ENCODE measurements around the gene PPFIBP1.
"Not testable (repeated sequence)": the region's sequence is repeated elsewhere in the genome, so short reads cannot be mapped to it uniquely, and the experiment has no call there.

Gene PPFIBP1

GRCh38 chr12:27566626-27567025 is 42.6 kb downstream of the PPFIBP1 start:
- no peak for DNase-seq (ENCODE audit: low spot score)

- peak; percentile 54 for DNase-seq (ENCODE audit: low spot score)
These were observed 47.5 kb downstream of the PPFIBP1 start for GRCh38 chr12:27571463-27571862.

- DNase-seq (ENCODE audit: low spot score) = no peak
These were observed 48.7 kb downstream of the PPFIBP1 start for GRCh38 chr12:27572486-27573255.

GRCh38 chr12:27573972-27574371 is 50.0 kb downstream of the PPFIBP1 start:
- peak; percentile 61 for DNase-seq (ENCODE audit: low spot score)

GRCh38 chr12:27575090-27575761 is 51.2 kb downstream of the PPFIBP1 start:
- DNase-seq (ENCODE audit: low spot score) = no peak

- no peak for DNase-seq (ENCODE audit: low spot score)
These were observed 51.7 kb downstream of the PPFIBP1 start for GRCh38 chr12:27575762-27576118.

GRCh38 chr12:27576667-27577347 is 52.8 kb downstream of the PPFIBP1 start:
- no peak for DNase-seq (ENCODE audit: low spot score)

- no peak for DNase-seq (ENCODE audit: low spot score)
These were observed 53.7 kb downstream of the PPFIBP1 start for GRCh38 chr12:27577688-27578087.

- no peak for DNase-seq (ENCODE audit: low spot score)
These were observed 54.8 kb downstream of the PPFIBP1 start for GRCh38 chr12:27578689-27579372.

- DNase-seq (ENCODE audit: low spot score) = no peak
These were observed 56.7 kb downstream of the PPFIBP1 start for GRCh38 chr12:27580561-27581330.

GRCh38 chr12:27581331-27581671 is 57.3 kb downstream of the PPFIBP1 start:
- not testable (repeated sequence) for DNase-seq (ENCODE audit: low spot score)

- not testable (repeated sequence) for DNase-seq (ENCODE audit: low spot score)
These were observed 57.8 kb downstream of the PPFIBP1 start for GRCh38 chr12:27581833-27582232.

GRCh38 chr12:27582445-27582844 is 58.4 kb downstream of the PPFIBP1 start:
- not testable (repeated sequence) for DNase-seq (ENCODE audit: low spot score)

GRCh38 chr12:27583057-27583797 is 59.2 kb downstream of the PPFIBP1 start:
- no peak for DNase-seq (ENCODE audit: low spot score)

GRCh38 chr12:27583981-27584380 is 60.0 kb downstream of the PPFIBP1 start:
- DNase-seq (ENCODE audit: low spot score) = no peak

GRCh38 chr12:27585739-27586265 is 61.8 kb downstream of the PPFIBP1 start:
- no peak for DNase-seq (ENCODE audit: low spot score)

- DNase-seq (ENCODE audit: low spot score) = not testable (repeated sequence)
These were observed 64.2 kb downstream of the PPFIBP1 start for GRCh38 chr12:27588075-27588730.

- no peak for DNase-seq (ENCODE audit: low spot score)
These were observed 64.8 kb downstream of the PPFIBP1 start for GRCh38 chr12:27588776-27589175.

- no peak for DNase-seq (ENCODE audit: low spot score)
These were observed 65.4 kb downstream of the PPFIBP1 start for GRCh38 chr12:27589419-27589818.

GRCh38 chr12:27591698-27592097 is 67.7 kb downstream of the PPFIBP1 start:
- not testable (repeated sequence) for DNase-seq (ENCODE audit: low spot score)

Measured in AG08396 (cell line).